ENCODE results near the gene NEGR1.

GRCh38 chr1:71377886-71378285 lies 904.5 kb downstream of the NEGR1 start:
- TF ChIP-seq EZH2phosphoT487 (IDR thresholded peaks at IDR 0.05; ENCODE audit: low read depth), result no peak
- TF ChIP-seq CTCF (IDR thresholded peaks at IDR 0.05; ENCODE audit: low read depth, low read length), result no peak
